ENCODE data around the gene WDR36. TPM values are rescaled to one million over a fixed set of nuclear protein-coding genes. Genes with fewer than 3 reads are reported as not detected.

WDR36 gene
- total RNA-seq, 2 donors from 2014 or later = 28.5 to 32.0 TPM

DNA sequence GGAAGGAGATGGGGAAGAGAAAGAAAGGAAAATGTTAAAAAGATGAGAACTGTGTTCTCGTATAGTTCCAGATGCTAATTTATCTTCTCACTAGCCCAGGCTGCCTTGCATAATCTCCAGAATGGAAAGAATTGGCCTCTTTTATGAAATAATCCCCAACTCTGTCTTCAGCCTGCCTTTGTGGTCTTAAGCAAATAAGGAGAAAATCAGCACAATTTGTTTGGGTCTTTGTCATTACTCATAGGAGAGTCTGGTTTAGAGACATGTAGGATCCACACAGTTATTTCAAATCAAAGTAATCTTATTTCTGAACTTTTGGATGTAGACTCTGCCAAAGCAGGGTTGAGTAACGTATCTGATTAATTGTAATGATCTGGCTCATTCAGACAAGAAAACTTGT is 81.3 kb downstream of the WDR36 start:
- Mint-ChIP-seq H3K36me3 (ENCODE audit: low read depth) (no peaks in the 10 kb centered on the region), H3K27ac (no peak overlapping the region), H3K9me3 (no peaks in the 10 kb centered on the region), H3K4me3 (no peak overlapping the region), H3K4me1 (no peaks in the 10 kb centered on the region), H3K27me3 (ENCODE audit: insufficient read depth) (no peaks in the 10 kb centered on the region)
- no peak for DNase-seq
- Histone ChIP-seq H3K4me1 (ENCODE audit: control insufficient read depth, insufficient read depth, low read length) (no peaks in the 10 kb centered on the region), H3K4me3 (ENCODE audit: low read length) (no peak overlapping the region), H3K27me3 (ENCODE audit: control insufficient read depth, insufficient read depth, low read length, poor library complexity, severe bottlenecking) (no peaks in the 10 kb centered on the region), H3K27ac (ENCODE audit: low read depth, low read length) (no peak overlapping the region), H3K36me3 (ENCODE audit: control insufficient read depth, insufficient read depth, low read length) (no peaks in the 10 kb centered on the region), H3K9me3 (ENCODE audit: control insufficient read depth, low read length) (no peaks in the 10 kb centered on the region), H3K9ac (ENCODE audit: extremely low read depth, low read length, poor library complexity, severe bottlenecking) (no peak overlapping the region)
- TF ChIP-seq, protein P1, sequence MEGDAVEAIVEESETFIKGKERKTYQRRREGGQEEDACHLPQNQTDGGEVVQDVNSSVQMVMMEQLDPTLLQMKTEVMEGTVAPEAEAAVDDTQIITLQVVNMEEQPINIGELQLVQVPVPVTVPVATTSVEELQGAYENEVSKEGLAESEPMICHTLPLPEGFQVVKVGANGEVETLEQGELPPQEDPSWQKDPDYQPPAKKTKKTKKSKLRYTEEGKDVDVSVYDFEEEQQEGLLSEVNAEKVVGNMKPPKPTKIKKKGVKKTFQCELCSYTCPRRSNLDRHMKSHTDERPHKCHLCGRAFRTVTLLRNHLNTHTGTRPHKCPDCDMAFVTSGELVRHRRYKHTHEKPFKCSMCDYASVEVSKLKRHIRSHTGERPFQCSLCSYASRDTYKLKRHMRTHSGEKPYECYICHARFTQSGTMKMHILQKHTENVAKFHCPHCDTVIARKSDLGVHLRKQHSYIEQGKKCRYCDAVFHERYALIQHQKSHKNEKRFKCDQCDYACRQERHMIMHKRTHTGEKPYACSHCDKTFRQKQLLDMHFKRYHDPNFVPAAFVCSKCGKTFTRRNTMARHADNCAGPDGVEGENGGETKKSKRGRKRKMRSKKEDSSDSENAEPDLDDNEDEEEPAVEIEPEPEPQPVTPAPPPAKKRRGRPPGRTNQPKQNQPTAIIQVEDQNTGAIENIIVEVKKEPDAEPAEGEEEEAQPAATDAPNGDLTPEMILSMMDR (conservative IDR thresholded peaks at IDR 0.05) = no peak
- WGBS, 2 experiments (ENCODE audit: insufficient coverage in 1 of 2, insufficient read length in 1 of 2) = 88% methylated on average over 2 of the region's 2 CpGs; no CpG with 5 or more reads in 1 of the 2 experiments

Other genes with a start within 250 kb of the WDR36 start
- gene TSLP, start 20.6 kb upstream of the WDR36 start, total RNA-seq = under 1 TPM; 0.51 to 0.53 TPM
- 1 to 10 TPM; 2.8 to 3.9 TPM for gene CAMK4, start 132.0 kb downstream of the WDR36 start, total RNA-seq

Data from endodermal cell (in vitro differentiated cells).